Measurements from ENCODE around the gene HTR3E. TPM values are rescaled to one million over a fixed set of nuclear protein-coding genes. Genes with fewer than 3 reads are reported as not detected.
"Not testable (repeated sequence)": the region's sequence is repeated elsewhere in the genome, so short reads cannot be mapped to it uniquely, and the experiment has no call there.

The HTR3E gene
- total RNA-seq = not detected

DNA sequence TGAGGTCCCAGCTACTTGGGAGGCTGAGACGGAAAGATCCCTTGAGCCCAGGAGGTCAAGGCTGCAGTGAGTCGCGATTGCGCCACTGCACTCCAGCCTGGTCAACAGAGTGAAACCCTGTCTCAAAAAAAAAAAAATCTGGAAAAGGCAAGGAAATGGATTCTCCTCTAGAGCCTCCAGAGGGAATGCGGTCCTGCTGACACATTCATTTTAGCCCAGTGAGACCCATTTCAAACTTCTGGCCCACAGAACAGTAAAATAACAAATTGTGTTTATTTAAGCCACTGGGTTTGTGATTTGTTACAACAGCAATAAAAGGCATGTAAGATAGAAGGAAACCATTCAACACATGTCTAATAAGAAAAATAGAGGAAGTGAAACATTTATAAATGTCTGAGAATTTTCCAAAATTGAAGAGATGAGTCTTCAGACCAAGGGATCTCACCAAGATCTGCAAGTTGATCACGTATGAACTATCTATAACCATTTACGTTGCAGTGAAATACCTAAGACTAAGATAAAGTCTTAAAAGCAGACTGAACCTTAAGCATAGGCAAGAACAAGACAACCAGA lies at the start of gene HTR3E:
Gene HTR3E (plus strand): TSS at position 254 of the 573 bp plus-strand sequence. CDS start 466 bp downstream, outside the sequence.
- Mint-ChIP-seq H3K36me3 (peaks cover 13% of the 10 kb centered on the region), H3K4me1 (ENCODE audit: low read depth in 2 of 2) (no peaks in the 10 kb centered on the region), H3K9me3 (peaks cover 5% of the 10 kb centered on the region), H3K27ac (no peak within 1 kb of the TSS), H3K4me3 (no peak within 1 kb of the TSS), H3K27me3 (peaks cover 13 to 17% of the 10 kb centered on the region in 2 donors)
- ATAC-seq (no peak), DNase-seq (ENCODE audit: low spot score) (no peak)

GRCh38 chr3:184050217-184050847 lies 46.5 kb upstream of the HTR3E start:
- Mint-ChIP-seq H3K4me3 (no peak overlapping the region), H3K36me3 (no peaks in the 10 kb centered on the region), H3K27me3 (peaks cover 11 to 18% of the 10 kb centered on the region in 2 donors), H3K9me3 (no peaks in the 10 kb centered on the region), H3K4me1 (ENCODE audit: low read depth in 2 of 2) (no peaks in the 10 kb centered on the region), H3K27ac (no peak overlapping the region)
- DNase-seq (ENCODE audit: low spot score) (no peak), ATAC-seq (no peak)

DNA sequence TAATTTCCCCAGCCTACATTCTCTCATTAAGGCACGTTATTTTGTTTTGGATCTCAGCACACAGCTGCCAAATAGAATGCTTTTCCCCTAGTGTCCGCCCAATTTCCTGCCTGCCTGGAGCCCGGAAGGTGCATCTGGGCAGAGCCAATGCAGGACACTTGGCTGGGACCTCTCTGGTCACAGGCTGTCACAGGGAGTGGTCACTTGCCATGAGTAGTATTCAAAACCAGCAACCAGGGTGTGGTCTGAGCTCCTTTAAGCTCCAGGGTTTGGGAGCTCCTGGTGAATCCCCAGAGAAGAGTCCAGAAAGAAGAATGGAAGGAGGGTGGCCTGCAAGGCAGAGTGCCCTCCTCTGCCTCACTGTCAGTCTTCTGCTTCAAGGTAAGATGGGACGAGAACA lies 44.1 kb upstream of the HTR3E start, which contains the start of gene HTR3C:
Gene HTR3C (plus strand): TSS at position 281 of the 400 bp plus-strand sequence. CDS start 34 bp downstream, at position 315.
- DNase-seq (ENCODE audit: low spot score) (no peak), ATAC-seq (no peak)
- Mint-ChIP-seq H3K27ac (no peak within 1 kb of the TSS), H3K4me1 (ENCODE audit: low read depth in 2 of 2) (no peaks in the 10 kb centered on the region), H3K27me3 (peaks cover 14 to 18% of the 10 kb centered on the region in 2 donors), H3K9me3 (no peaks in the 10 kb centered on the region), H3K4me3 (no peak within 1 kb of the TSS), H3K36me3 (no peaks in the 10 kb centered on the region)

- Mint-ChIP-seq H3K9me3 (no peaks in the 10 kb centered on the region), H3K4me1 (ENCODE audit: low read depth in 2 of 2) (no peaks in the 10 kb centered on the region), H3K27ac (no peak overlapping the region), H3K27me3 (peaks cover 0 to 10% of the 10 kb centered on the region in 2 donors), H3K36me3 (no peaks in the 10 kb centered on the region), H3K4me3 (no peak overlapping the region)
- no peak for DNase-seq (ENCODE audit: low spot score)
- ATAC-seq = no peak
Measured at GRCh38 chr3:184058029-184058428, 38.8 kb upstream of the HTR3E start.

- ATAC-seq (no peak), DNase-seq (ENCODE audit: low spot score) (no peak)
- Mint-ChIP-seq H3K36me3 (no peaks in the 10 kb centered on the region), H3K9me3 (no peaks in the 10 kb centered on the region), H3K27ac (no peak overlapping the region), H3K4me1 (ENCODE audit: low read depth in 2 of 2) (no peaks in the 10 kb centered on the region), H3K27me3 (peaks cover 0 to 10% of the 10 kb centered on the region in 2 donors), H3K4me3 (no peak overlapping the region)
Measured at GRCh38 chr3:184059424-184059823, 37.4 kb upstream of the HTR3E start.

DNA sequence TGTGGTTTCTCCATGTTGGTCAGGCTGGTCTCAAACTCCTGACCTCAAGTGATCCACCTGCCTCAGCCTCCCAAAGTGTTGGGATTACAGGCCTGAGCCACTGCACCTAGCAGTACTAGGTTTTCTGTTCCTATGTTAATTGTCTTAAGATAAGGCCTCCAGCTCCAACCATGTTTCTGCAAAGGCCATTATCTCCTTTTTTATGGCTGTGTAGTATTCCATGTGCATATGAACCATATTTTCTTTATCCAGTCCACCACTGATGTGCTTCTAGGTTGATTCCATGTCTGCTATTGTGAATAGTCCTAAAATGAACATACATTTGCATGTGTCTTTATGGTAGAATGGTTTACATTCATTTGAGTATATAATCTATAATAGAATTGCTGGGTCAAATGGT lies 34.2 kb upstream of the HTR3E start:
- H3K4me1 Mint-ChIP-seq (ENCODE audit: low read depth in 2 of 2) = no peaks in the 10 kb centered on the region
- ATAC-seq (no peak), DNase-seq (ENCODE audit: low spot score) (no peak)
- peaks cover 7 to 9% of the 10 kb centered on the region in 2 donors for H3K27me3 Mint-ChIP-seq
- H3K4me3 Mint-ChIP-seq = no peak overlapping the region
- no peaks in the 10 kb centered on the region for H3K36me3 Mint-ChIP-seq
- no peaks in the 10 kb centered on the region for H3K9me3 Mint-ChIP-seq
- H3K27ac Mint-ChIP-seq = no peak overlapping the region

GRCh38 chr3:184066211-184066610 lies 30.7 kb upstream of the HTR3E start:
- H3K27me3 Mint-ChIP-seq = peaks cover 9 to 19% of the 10 kb centered on the region in 2 donors
- no peaks in the 10 kb centered on the region for H3K9me3 Mint-ChIP-seq
- no peak overlapping the region for H3K27ac Mint-ChIP-seq
- no peaks in the 10 kb centered on the region for H3K4me1 Mint-ChIP-seq (ENCODE audit: low read depth in 2 of 2)
- H3K4me3 Mint-ChIP-seq = no peak overlapping the region
- ATAC-seq (no peak), DNase-seq (ENCODE audit: low spot score) (no peak)
- H3K36me3 Mint-ChIP-seq = no peaks in the 10 kb centered on the region

DNA sequence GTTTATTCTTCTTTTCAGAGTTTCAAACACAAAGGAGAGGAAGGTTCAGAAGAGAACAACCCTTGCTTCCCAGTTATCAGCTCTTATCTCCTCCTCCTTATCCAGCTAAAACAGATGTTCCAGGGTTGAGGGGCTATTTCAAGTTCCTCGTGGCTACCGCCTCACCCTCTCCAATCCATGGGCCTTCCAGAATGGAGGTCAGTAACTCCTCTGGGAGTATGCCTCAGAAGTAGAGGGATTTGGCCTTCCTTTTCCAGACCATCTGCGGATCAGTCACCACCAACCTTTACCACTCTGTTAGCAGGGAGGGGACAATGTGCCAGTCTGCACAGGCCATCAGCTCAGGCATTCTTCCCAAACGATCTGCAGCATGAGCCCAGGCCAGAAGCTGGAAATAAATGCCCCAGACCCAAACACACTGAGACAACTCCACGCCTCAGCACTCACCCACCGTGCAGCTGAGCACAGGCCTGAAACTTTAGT lies 29.2 kb upstream of the HTR3E start:
- no peaks in the 10 kb centered on the region for H3K9me3 Mint-ChIP-seq
- DNase-seq (ENCODE audit: low spot score) = no peak
- no peak overlapping the region for H3K4me3 Mint-ChIP-seq
- H3K27ac Mint-ChIP-seq = no peak overlapping the region
- H3K4me1 Mint-ChIP-seq (ENCODE audit: low read depth in 2 of 2) = no peaks in the 10 kb centered on the region
- no peak for ATAC-seq
- no peaks in the 10 kb centered on the region for H3K36me3 Mint-ChIP-seq
- peaks cover 9 to 21% of the 10 kb centered on the region in 2 donors for H3K27me3 Mint-ChIP-seq

DNA sequence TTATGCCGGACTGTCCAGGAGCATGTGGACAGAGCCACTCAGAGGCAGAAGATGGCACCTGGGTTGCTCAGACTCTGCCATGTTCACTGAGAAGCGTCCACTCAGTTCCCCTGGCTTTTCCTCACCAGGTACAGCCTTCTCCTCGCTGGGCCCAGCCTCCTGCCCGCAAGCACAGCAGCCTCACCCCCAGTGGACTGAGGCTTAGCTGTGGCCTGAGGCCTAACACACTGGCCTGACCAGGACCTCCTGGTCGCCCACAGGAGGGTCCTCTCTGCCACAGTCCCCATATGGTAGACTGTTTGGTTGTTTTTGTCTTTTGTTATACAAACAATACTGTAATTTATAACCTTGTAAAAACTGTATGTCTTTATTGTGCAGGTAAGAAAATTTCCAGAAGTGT lies 28.5 kb upstream of the HTR3E start:
- no peaks in the 10 kb centered on the region for H3K9me3 Mint-ChIP-seq
- no peak overlapping the region for H3K4me3 Mint-ChIP-seq
- H3K4me1 Mint-ChIP-seq (ENCODE audit: low read depth in 2 of 2) = no peaks in the 10 kb centered on the region
- peak in 1 of 2 donors; percentile 52 for ATAC-seq
- no peaks in the 10 kb centered on the region for H3K36me3 Mint-ChIP-seq
- DNase-seq (ENCODE audit: low spot score) = no peak
- no peak overlapping the region for H3K27ac Mint-ChIP-seq
- peaks cover 9 to 21% of the 10 kb centered on the region in 2 donors for H3K27me3 Mint-ChIP-seq

GRCh38 chr3:184071142-184071541 lies 25.7 kb upstream of the HTR3E start:
- not testable (repeated sequence) for H3K4me3 Mint-ChIP-seq; H3K9me3 Mint-ChIP-seq; H3K27ac Mint-ChIP-seq; H3K4me1 Mint-ChIP-seq (ENCODE audit: low read depth in 2 of 2); DNase-seq (ENCODE audit: low spot score); ATAC-seq; H3K36me3 Mint-ChIP-seq
- peaks cover 16 to 23% of the 10 kb centered on the region in 2 donors for H3K27me3 Mint-ChIP-seq

DNA sequence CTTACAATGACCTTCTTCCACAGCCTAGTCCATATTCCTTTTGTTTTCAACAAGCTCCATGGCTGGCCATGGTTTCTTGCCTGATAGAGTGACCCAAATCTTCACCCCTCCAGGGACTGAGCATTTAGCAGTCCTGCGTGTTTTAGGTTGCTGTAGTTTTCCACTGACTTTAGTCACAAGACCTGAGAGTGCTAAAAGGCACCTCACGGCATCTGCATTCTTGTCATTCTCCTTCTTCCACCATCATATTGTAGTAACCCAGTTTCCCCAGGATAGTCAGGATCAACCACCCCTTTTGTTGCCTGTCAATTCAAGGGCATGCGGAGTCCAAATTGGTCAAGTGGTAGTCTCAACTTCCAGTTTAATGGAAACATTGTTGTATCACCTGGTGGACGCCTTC lies 23.2 kb upstream of the HTR3E start:
- Mint-ChIP-seq H3K4me3 (no peak overlapping the region), H3K27ac (no peak overlapping the region), H3K27me3 (peaks cover 21 to 23% of the 10 kb centered on the region in 2 donors), H3K4me1 (ENCODE audit: low read depth in 2 of 2) (no peaks in the 10 kb centered on the region), H3K36me3 (no peaks in the 10 kb centered on the region), H3K9me3 (no peaks in the 10 kb centered on the region)
- DNase-seq (ENCODE audit: low spot score) (no peak), ATAC-seq (no peak)

DNA sequence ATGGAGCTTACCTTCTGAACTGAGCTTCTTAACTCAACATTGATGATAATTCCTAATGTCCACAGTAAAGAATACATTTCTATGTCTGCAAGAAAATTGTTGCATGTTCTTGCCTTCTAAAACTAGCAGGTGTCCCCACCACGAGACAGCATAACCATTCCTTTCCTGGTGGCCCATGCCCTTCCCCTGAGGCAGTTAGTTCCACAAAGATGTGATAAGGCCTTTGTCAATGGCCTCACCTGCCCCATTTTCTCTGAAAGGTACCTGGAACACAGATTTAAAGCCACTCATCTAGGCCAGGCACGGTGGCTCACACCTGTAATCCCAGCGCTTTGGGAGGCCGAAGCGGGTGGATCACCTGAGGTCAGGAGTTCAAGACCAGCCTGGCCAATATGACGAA lies 21.0 kb upstream of the HTR3E start:
- Mint-ChIP-seq H3K27me3 (peaks cover 16 to 17% of the 10 kb centered on the region in 2 donors), H3K9me3 (no peaks in the 10 kb centered on the region), H3K27ac (no peak overlapping the region), H3K4me3 (no peak overlapping the region), H3K4me1 (ENCODE audit: low read depth in 2 of 2) (no peaks in the 10 kb centered on the region), H3K36me3 (no peaks in the 10 kb centered on the region)
- ATAC-seq (no peak), DNase-seq (ENCODE audit: low spot score) (no peak)

GRCh38 chr3:184077881-184078280 lies 19.0 kb upstream of the HTR3E start:
- no peak overlapping the region for H3K4me3 Mint-ChIP-seq
- ATAC-seq (no peak), DNase-seq (ENCODE audit: low spot score) (no peak)
- H3K27me3 Mint-ChIP-seq = peaks cover 11 to 14% of the 10 kb centered on the region in 2 donors
- no peaks in the 10 kb centered on the region for H3K9me3 Mint-ChIP-seq
- H3K36me3 Mint-ChIP-seq = no peaks in the 10 kb centered on the region
- H3K4me1 Mint-ChIP-seq (ENCODE audit: low read depth in 2 of 2) = no peaks in the 10 kb centered on the region
- H3K27ac Mint-ChIP-seq = no peak overlapping the region

DNA sequence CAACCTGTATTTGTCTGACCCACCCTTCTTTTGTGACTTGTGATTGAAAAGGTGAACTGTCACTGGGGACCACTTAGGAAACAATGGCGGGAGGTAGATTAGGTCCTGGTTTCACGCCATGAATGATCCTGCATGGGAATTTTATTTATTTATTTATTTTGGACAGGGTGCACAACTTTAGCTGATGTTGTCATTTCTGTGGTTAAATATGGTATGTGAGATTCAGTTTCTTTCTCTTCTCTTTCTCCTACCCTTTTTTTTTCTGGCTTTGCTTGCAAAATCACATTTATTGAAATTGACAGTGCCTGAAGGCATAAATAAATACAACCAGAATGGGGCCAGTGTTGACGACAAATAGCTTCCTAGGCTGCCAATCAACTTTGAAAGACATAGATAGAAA lies 18.0 kb upstream of the HTR3E start:
- DNase-seq (ENCODE audit: low spot score) = no peak
- no peak overlapping the region for H3K27ac Mint-ChIP-seq
- no peak for ATAC-seq
- no peaks in the 10 kb centered on the region for H3K9me3 Mint-ChIP-seq
- no peak overlapping the region for H3K4me3 Mint-ChIP-seq
- H3K36me3 Mint-ChIP-seq = no peaks in the 10 kb centered on the region
- H3K4me1 Mint-ChIP-seq (ENCODE audit: low read depth in 2 of 2) = no peaks in the 10 kb centered on the region
- peaks cover 6 to 10% of the 10 kb centered on the region in 2 donors for H3K27me3 Mint-ChIP-seq
